NCI-H82 treated with DMSO at 0.1 percent for 48 hours (cell line): ENCODE data around the gene TAF3.

Source experiments
- DNase-seq: peaks from one replicate; lab custom pipeline; 2025; ENCODE audit not compliant: unreplicated experiment; lab: John Stamatoyannopoulos, UW

Gene TAF3

DNA sequence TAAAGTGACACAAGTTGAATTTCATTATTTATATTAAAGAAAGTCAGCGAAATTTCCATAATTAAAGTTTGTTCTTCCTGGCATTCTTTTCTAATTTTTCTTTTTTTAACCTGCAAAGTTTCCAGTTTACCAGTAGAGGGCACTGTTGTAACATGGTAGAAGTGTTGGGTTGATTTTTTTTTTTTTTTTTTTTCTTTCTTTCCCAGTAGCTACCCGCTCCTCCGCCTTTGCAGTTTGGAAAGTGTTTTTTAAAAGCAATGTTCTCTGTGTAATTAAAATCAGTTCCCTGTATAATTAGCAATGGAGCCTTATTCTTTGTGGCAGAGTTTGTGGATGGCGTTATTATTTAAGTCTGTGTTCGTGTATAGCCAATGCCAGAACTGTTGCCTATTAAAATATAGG is 53.7 kb downstream of the TAF3 start:
- DNase-seq, result no peak

DNA sequence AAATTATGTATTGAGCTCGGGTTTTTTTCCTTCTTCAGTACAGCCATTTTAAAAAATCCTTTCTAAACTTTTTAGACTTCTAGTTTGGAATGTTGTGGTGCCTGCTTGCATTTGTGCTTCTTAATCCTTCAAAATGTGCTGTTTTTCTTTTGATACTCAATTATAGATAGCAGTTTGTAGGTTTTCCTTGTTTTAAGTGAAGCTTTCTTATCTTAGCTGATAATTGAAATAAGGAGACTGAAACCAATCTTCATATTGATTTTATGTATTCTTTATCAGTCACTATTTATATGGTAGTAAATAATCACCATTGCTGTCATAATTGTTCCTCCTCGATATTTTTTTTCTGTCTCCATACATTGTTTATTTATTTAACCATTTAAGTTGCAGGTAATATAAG is 56.6 kb downstream of the TAF3 start:
- no peak for DNase-seq

DNA sequence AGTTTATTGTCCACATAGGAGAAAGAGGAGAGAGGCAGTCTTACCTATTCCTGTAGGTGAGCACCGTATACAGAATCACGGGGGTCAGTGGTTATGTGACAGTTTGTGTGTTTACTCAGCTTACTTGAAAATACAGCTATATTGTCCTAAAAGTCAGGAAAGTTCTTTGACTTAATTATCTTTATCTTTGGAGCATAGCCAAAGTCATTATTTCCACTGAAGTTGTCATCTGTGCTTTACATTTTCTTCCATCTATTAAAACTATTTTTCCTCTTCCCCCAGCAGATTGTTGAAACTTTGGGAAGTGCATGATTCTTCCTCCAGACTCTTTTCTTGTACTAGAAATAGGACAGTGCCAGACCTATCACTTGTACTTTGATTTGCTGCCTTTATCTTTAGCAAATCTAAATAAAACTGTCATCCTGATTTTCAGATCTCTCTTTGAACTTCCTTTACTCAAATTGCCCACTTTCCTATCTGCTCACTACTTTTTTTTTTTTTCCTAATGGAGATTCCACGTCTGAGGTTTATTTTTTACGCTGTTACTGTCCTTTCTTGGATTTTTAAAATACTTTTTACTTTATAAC is 58.3 kb downstream of the TAF3 start:
- no peak for DNase-seq

DNA sequence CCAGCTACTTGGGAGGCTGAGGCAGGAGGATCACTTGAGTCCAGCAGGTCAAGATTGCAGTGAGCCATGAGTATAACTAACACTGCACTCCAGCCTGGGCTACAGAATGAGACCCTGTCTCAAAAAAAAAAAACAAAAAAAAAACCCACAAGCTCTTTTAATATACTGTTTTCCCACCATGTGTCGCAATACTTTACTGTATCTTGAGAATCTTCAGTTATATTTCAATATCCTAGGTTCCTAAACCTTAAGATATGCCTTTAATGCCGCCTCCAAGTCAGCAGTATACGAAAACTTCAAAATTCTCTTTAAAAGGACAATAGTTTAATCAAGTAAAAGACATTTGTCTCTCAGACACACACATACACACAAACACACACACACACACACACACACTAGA is 62.8 kb downstream of the TAF3 start:
- no peak for DNase-seq

DNA sequence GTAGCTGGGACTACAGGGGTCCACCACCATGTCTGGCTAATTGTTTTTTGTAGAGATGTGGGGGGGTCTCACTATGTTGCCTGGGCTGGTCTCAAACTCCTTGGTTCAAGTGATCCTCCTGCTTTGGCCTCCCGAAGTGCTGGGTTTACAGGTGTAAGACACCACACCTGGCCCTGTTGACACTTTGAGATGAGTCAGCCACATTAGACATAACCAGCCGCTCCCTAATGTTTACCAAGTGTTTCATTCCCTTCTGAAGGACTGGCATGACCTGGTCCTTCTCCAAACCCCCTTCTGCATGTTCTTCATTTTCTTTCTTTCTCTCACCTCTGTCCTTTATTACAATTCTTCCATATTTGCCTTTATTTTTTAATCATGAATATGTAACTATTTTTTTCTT is 67.8 kb downstream of the TAF3 start:
- DNase-seq, result no peak

DNA sequence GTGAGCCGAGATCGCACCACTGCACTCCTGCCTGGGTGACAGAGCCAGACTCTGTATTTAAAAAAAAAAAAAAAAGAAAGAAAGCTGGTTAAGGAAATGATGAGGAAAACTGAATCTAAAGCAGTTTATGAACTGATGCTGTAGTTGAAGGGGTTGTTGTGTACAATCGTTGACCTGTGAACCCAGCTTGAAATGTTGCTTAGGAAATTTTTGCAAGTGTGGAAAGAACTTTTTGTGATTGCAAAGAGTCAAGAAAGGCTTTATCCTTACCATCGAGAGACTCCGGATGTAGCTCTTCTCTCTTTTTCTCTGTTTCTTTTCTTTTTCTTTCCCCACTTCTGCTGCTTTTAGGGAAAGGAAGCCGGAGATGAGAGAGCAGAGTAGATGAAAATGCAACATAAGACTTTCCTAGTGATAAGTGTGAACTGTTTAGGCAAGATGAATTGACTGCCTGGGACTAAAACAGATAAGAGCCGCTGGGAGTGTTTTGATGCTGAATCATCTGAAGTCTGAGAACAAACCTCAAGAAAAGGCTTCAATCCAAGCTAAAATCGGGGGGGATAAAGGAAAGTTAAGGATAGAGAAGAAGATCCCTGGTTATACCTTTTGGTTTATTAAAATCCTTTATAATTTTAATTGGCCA is 69.0 kb downstream of the TAF3 start:
- no peak for DNase-seq

DNA sequence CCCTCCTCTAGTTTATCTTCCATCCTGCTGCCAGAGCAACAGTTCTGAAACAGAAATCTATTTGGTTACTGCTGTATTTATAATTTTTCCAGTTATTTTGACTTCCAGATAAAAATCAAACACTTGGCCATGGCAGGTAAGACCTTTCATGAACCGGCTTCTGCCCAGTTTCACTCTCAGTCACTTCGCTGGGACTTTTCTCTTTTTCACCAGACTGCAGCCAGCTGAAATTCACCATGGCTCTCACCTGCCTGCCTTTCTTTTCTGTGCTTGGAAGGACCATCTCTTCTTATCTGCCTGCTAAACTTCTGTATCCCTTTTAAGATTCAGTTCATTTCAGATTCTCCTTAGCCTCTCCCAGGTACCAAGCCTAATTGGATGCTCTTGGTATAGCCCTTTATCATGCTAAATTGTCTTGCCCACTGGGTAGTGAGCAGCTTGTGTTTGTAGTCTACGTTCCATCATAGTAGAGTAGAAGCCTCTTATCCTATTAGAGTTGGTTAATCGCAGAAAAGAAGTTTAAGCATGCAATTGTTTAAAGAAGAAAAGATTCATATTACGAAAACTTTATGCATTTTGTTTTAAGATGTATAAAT is 71.7 kb downstream of the TAF3 start:
- no peak for DNase-seq

DNA sequence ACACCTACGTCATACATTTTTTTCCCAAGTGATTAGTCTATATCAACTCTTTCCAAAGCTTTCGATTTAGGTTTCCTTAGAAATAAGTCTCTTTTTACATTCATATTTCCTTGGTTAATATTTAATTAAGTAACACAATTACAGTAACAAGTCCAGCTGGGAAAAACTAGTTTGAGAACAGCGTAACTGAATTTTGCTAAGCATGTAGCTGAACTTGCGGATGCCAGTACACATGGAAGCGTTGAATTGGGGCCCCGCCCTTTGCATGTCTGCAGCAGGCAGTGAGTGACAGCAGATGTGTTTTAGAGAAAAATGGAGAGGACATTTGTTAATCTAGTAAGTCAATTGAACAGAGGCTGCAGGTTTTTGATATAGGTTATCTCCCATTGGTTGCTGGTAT is 72.5 kb downstream of the TAF3 start:
- DNase-seq, result no peak

DNA sequence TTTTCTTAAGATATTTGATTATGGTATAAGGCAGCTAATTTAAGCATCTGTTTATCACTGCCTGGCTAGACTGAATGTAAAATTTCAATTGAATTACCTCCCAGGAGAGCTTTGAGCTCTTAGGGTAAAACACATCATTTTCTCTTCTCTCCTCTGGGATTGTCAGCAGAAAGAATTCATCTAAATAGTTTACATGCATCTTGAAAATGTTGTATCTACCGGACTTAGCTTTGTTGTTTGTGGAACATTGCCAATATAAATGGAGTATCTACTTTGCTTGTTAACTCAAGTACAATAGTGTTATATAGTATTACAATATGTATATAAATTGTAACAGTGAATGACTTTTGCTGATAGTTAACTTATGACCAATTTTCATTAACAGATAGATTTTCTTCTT is 73.3 kb downstream of the TAF3 start:
- no peak for DNase-seq

DNA sequence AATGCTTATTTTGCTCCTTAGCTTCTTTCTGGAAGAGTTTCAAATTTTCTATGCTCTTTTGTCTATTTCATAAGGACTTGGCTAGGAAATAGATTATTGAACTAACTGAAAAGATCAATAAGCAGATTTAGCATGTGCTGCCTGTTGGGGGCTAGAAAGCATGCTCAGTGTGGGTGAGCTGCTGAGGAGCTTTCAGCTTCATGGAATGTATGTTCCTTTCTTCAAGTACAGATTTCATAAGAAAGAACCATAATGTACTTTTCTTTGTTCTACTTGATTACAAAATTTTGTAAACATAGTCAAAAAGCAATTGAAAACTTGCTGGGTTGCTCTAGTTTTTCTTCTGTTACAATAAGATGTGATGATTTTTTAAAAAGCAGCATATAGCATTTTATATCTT is 73.8 kb downstream of the TAF3 start:
- no peak for DNase-seq

DNA sequence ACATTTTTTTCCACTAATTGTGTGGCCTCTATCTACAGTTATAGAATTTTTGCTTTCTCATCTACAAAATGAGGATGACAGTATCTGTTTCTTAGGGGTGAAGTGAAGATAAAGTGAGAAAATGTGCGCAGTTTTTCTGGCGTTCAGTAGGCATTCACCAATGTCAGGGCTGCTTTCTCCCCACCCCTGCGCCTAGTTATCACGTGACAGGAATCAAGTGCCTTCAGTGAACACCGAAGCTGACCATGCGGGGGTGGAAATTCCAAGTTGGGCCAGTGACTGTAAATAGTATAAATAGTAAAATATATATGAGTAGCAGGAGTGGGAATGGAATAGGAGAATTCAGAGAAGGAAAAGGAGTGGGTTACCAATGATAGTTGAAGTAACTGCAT is 77.4 kb downstream of the TAF3 start:
- DNase-seq, result no peak

DNA sequence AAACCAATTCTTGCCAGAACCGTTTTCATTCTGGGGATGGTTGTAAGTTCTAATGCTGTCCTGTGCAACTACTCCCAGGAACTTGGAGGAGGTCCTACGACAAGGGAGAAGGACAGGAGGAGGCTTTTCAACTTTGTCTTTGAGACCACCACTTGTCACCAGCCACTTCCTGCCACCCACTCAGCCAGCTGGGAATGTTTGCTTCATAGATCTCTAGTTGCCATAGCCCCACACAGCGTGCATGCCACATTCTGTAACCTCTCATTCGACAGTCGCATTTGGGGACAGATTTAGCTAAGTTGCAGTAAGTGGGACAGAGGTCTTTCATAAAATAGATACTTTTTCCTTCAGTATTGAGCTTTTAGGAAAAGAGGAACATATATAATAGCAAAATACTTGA is 78.0 kb downstream of the TAF3 start:
- no peak for DNase-seq

DNA sequence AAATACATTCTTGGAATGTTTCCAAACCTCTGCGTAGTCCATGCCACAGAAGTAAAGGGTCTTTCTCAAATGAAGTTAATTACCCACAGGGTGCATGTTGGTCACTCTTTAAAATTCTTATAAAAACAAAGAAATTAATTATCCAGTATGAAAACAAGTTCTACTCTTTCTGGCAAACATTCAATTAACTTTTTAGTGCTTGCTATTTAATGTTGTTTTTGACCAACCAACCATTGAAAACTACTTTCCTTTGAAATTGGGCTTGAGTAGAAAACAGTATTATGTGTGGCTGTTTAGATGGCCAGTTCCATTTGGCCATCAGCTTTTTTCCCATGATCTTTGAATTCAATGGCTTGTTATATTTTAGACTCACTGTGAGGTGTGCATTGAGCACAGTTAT is 83.0 kb downstream of the TAF3 start:
- DNase-seq, result no peak

DNA sequence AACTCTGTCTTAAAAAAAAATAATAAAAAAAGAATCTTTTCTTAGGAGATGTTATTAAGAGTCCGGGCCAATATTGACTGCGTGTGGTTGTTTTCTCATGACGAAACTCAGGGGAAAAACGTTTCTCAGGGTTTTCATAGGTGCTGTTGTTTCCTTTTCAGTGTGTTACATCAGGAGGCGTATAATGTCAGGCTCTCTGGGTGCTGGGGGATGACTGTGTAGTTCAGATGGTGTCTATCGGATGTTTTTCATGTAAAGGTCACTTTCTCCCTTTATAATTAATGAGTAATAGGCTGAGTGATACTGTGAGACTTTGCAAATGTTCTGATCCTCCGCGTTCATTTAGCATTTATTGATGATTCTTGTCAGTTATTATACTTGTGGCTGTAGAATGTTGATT is 84.1 kb downstream of the TAF3 start:
- DNase-seq, result no peak

DNA sequence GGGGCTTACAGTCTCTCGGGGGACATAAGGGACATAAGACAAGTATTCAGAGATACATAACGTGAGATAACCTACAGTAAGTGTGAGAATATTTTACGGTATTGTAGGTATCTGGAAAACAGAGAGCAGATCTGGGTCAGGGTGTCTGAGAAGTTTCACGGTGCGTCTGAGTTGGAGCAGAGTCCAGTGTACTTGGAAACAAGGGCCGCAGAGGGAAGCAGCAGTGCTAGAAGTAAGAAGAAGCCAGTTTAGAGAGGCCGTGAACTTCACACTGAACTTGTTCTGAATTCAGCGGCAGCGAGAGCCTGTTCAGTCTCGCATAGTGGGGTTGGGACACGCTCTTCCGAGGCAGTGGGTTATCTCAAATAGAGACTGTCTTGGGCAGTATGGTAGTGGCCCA is 85.5 kb downstream of the TAF3 start:
- DNase-seq, result no peak

DNA sequence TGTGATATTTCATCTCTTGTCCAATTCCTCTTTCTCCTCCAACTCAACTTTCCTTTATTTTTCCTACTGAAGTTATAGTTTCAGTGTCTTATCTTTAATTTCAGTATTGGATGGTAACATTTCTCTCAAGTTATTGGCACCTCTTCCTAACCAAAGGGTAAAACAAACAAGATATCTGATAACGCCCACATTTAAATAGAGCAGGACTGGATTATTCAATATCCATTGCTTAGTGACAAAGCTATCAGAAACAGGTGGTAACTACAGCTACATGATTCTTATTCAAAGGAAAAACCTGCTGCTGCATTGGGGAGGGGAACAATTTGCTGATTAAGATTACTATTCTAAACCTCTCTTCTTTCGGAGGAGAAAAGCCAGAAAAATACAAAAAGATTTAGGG is 87.8 kb downstream of the TAF3 start:
- no peak for DNase-seq

DNA sequence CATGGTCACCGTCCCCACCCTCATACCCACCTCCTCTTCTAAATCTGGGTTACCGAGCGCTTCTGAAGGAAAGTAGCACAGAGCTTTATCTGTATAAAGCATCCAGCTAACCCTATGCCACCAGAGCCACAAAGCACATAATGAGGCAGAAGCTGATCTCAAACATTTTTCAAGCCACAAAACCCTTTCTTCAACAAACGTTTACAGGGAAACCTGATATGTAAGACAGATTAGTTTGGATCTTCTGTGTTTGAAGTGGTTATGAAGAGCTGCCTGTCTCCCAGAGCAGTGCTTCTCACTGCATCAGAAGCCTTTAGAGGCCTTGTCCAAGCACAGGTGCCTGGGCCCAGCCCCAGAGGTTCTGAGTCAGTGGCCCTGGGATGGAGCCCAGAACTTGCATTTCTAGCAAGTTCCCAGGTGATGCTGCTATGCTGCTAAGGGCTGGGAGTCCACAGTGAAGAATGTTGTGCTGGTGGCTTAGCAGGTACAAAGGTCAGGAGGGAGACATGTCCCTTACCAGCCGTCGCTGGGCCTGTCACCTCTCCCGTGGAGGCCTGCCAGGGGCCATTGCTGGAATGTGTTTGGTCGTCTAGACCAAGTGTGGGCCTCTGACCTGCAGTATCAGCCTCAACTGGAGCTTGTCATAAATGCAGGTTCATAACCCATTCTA is 90.4 kb downstream of the TAF3 start:
- DNase-seq, result no peak

DNA sequence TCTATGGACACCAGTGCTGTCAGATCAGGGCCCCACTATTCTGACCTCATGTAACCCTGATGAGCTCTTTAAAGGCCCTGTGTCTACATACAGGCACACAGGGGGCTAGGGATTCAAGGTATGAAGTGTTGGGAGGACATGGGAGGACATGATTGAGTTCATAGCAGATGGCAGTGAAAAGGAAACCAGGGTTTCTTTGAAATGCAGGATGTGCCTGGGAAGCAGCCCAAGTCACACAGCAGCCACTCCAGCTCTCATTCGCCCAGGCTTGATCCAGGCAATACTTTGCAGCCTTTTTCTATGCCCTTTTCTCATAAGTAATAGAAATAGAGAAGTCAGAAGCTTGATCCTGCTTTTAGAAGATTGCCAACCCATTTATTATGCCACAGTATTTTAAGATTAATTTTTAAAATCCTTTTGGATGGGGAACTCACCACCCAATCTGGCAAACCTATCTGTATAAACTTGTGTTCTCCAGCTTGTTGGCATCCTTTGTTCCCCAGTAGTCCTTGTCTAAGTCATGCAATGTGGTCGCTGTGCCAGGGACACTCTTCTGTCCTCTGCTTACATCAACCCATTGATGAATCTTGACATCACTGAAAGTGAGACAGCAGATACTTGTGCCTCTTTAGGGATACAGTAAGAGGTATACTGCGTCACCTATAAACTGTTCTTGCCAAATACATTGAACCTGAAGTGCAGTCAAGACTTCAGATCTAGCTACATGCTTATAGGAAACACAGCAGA is 95.0 kb downstream of the TAF3 start:
- no peak for DNase-seq

DNA sequence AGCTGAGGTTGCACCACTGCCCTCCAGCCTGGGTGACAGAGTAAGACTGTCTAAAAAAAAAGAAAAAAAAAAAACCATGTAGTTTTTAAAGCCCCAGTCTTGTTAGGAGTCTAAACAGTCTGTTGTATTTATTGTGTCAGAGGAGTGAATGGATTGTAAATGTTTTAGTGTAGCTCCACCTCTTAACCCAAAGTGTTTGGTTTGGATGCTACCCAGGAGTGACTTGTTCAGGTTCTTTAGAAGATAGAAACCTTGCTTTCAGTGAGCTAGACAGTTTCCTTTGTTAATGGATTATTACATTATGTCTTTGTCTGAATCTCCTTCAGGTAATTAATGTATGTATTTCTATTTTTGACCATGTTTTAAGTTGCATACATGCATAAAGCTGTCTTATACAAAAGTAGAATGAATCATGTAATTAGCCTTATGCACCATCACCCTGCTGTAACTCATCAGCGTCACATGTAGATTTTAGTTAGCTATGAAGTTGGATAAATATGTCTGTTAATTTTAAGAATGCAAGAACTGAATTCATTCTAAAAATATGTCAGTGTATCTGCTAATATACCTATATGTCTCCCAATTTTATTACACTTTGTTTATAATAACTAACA is 97.7 kb downstream of the TAF3 start:
- DNase-seq, result no peak

DNA sequence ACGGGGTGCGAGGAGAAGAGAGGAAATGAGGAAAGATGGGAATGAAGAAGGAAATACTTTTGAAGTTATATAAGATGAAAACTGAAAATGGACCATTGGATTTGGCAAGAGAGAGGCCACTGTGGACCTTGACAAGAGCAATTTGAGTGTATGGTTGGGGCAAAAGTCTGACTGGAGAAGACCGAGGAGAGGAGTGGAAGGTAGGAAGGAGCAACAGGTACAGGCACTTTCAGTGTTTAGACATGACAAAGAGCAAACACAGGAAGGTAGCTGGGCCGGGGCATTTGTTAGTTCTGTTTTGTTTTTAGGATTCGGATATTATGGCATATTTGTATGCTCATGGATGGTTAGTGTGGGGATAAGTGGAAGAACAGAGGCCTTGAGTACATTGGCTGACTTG is 99.4 kb downstream of the TAF3 start:
- DNase-seq, result no peak

DNA sequence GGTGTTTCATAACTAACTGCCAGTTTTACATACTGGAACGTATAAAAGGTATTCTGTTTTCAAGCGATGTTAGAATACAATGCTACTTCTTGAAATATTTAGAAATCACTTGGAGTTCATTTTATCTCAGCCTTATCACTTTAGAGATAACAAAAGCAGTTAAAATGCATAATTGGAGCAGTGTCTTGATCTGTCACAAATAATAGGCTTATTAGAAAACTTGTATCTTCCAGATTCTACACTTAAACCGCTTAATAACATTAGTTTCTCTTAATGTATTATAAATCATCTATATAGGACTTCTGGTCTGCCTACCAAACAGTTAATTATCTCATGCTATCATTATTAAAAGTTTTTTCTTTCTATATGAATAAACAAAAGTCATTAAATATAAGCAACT is 104.4 kb downstream of the TAF3 start:
- no peak for DNase-seq
